ENCODE data around the gene DMC1. TPM values are rescaled to one million over a fixed set of nuclear protein-coding genes. Genes with fewer than 3 reads are reported as not detected.

DMC1 gene
- total RNA-seq, 1 experiment from 2014 or later, result 6.8 TPM

DNA sequence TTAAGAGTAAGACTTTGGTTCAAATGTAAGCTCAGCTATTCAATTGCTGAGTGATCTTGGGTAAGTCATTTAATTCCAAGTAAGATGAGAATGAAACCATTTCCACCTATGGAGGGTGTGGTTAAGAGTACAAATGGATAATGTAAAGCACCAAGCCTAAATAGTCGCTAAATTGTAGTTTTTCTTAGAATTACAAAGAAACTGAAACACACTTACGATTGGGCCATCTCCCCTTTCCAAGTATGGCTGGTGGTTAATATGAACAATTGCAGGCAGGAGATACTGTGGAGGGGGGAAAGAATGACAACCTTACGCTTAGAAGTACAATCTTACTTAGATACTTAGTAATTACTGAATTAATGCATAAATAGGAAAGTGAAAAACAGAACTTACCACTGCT is 72.1 kb downstream of the DMC1 start:
- no peak overlapping the region for H3K4me2 ChIP-seq (ENCODE audit: insufficient read depth, insufficient read length, low read length)

More for the DNA sequence above, 72.1 kb downstream of the DMC1 start:
- Histone ChIP-seq H2BK5ac (ENCODE audit: insufficient read length, low read length) (no peak overlapping the region), H3K9me3 (ENCODE audit: control insufficient read depth, low read depth, low read length) (no peaks in the 10 kb centered on the region), H3K79me2 (ENCODE audit: insufficient read depth, low read length) (peaks cover 12% of the 10 kb centered on the region; the same call in 1 of the 2 replicates), H3K23me2 (ENCODE audit: insufficient read length, low read depth, low read length, poor library complexity, severe bottlenecking) (no peaks in the 10 kb centered on the region), H3K27me3 (ENCODE audit: insufficient read depth, low read length) (no peaks in the 10 kb centered on the region), H3K23ac (ENCODE audit: insufficient read length, low read depth, low read length) (no peak overlapping the region), H4K5ac (ENCODE audit: insufficient read length, low read depth, low read length) (no peak overlapping the region), H2BK20ac (ENCODE audit: low read depth, low read length, poor library complexity, severe bottlenecking) (no peak overlapping the region), H2BK12ac (ENCODE audit: insufficient read length, low read depth, low read length) (no peak overlapping the region), H3K4ac (ENCODE audit: low read depth, low read length) (no peak overlapping the region), H3T11ph (ENCODE audit: low read length) (no peak overlapping the region), H2BK15ac (ENCODE audit: low read depth, low read length) (no peak overlapping the region), H2AK5ac (ENCODE audit: insufficient read length, low read length) (no peak overlapping the region), H3K56ac (ENCODE audit: insufficient read length, low read depth, low read length) (no peak overlapping the region), H3K14ac (ENCODE audit: insufficient read depth, low read length) (no peak overlapping the region), H2BK120ac (ENCODE audit: low read depth, low read length, poor library complexity, severe bottlenecking) (no peak overlapping the region), H4K91ac (ENCODE audit: insufficient read length, low read depth, low read length) (no peak overlapping the region), H3K27ac (ENCODE audit: insufficient read length, low read depth, low read length) (no peak overlapping the region), H3K18ac (ENCODE audit: insufficient read length, low read depth, low read length) (no peak overlapping the region), H3K4me1 (ENCODE audit: insufficient read depth, low read length) (no peaks in the 10 kb centered on the region), H3K9ac (ENCODE audit: extremely low read depth, insufficient read length, low read length) (no peak overlapping the region), H3K79me1 (ENCODE audit: insufficient read depth, low read depth, low read length, poor library complexity, severe bottlenecking) (peaks cover 7% of the 10 kb centered on the region), H2AFZ (ENCODE audit: low read length) (no peak overlapping the region), H4K8ac (replicated peaks; ENCODE audit: insufficient read length, low read depth, low read length) (no peak overlapping the region), H4K20me1 (ENCODE audit: control insufficient read depth, insufficient read depth, insufficient read length) (no peaks in the 10 kb centered on the region)
- Mint-ChIP-seq H3K36me3 (ENCODE audit: insufficient read depth in 1 of 3, low read depth in 3 of 3) (peaks cover 75 to 98% (median 95%) of the 10 kb centered on the region in 3 experiments), H3K4me1 (peaks cover 12 to 16% of the 10 kb centered on the region in 2 experiments), H3K27ac (0 out of 7 replicates have a peak overlapping the region, but pooled peaks of 1 of the 3 experiments have one; percentile 51), H3K4me3 (no peak overlapping the region), H3K9me3 (no peaks in the 10 kb centered on the region), H3K27me3 (ENCODE audit: low read depth) (no peaks in the 10 kb centered on the region)
- no CpG with 5 or more reads among the region's 3 CpGs for WGBS (ENCODE audit: extremely low coverage, insufficient read length, low lambda C conversion rate)
- TF ChIP-seq, protein P1, sequence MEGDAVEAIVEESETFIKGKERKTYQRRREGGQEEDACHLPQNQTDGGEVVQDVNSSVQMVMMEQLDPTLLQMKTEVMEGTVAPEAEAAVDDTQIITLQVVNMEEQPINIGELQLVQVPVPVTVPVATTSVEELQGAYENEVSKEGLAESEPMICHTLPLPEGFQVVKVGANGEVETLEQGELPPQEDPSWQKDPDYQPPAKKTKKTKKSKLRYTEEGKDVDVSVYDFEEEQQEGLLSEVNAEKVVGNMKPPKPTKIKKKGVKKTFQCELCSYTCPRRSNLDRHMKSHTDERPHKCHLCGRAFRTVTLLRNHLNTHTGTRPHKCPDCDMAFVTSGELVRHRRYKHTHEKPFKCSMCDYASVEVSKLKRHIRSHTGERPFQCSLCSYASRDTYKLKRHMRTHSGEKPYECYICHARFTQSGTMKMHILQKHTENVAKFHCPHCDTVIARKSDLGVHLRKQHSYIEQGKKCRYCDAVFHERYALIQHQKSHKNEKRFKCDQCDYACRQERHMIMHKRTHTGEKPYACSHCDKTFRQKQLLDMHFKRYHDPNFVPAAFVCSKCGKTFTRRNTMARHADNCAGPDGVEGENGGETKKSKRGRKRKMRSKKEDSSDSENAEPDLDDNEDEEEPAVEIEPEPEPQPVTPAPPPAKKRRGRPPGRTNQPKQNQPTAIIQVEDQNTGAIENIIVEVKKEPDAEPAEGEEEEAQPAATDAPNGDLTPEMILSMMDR (conservative IDR thresholded peaks at IDR 0.05), result no peak
- DNase-seq, result no peak
